Neural cell (in vitro differentiated cells): ENCODE data around the gene SVOPL. TPM values are rescaled to one million over a fixed set of nuclear protein-coding genes. Genes with fewer than 3 reads are reported as not detected.

Experiments used
- H2AFZ ChIP-seq: fragments of 200-600, 300-800 bp; sonication (generic), shearing (Covaris generic); 2 replicates; pipeline ENCODE4 v1.6.0; 2014; ENCODE audit warnings: low read depth, mild to moderate bottlenecking, antibody characterized with exemption, low read length, moderate library complexity
- H3F3A ChIP-seq: fragments of 200-600 bp; shearing (Covaris generic); 2 replicates; pipeline ENCODE4 v1.6.1; 2016; ENCODE audit warnings: mild to moderate bottlenecking, moderate library complexity, mixed read lengths, antibody characterized with exemption, low read length; ENCODE audit not compliant: insufficient read depth, poor library complexity, severe bottlenecking
- H3K27ac ChIP-seq: fragments of 200-600, 300-800 bp; sonication (generic), shearing (Covaris generic); 2 replicates; pipeline ENCODE4 v1.5.1; 2014; ENCODE audit warnings: mild to moderate bottlenecking, low read length, moderate library complexity
- H3K27me3 ChIP-seq: fragments of 300-800, 200-600 bp; sonication (generic), shearing (Covaris generic); 2 replicates; pipeline ENCODE4 v1.6.0; 2014; ENCODE audit warnings: mild to moderate bottlenecking, low read depth, low read length, moderate library complexity; ENCODE audit not compliant: insufficient read depth
- H3K36me3 ChIP-seq: fragments of 300-800, 200-600 bp; sonication (generic), shearing (Covaris generic); 2 replicates; pipeline ENCODE4 v1.5.1; 2014; ENCODE audit warnings: mild to moderate bottlenecking, antibody characterized with exemption, low read length, moderate library complexity; ENCODE audit not compliant: insufficient read depth
- H3K4me2 ChIP-seq: fragments of 300-800, 200-600 bp; sonication (generic), shearing (Covaris generic); 2 replicates; pipeline ENCODE4 v1.6.0; 2014; ENCODE audit warnings: mild to moderate bottlenecking, low read length
- H3K4me3 ChIP-seq: fragments of 300-800, 200-600 bp; sonication (generic), shearing (Covaris generic); 2 replicates; pipeline ENCODE4 v1.5.1; 2014; ENCODE audit warnings: mild to moderate bottlenecking, low read length, moderate library complexity
- H3K79me2 ChIP-seq: fragments of 200-600 bp; shearing (Covaris generic); replicated peaks from 2 replicates; pipeline ENCODE4 v1.6.0; 2014; ENCODE audit warnings: mild to moderate bottlenecking, low read length, moderate library complexity; ENCODE audit not compliant: insufficient read depth
- H3K9ac ChIP-seq: fragments of 300-800, 200-600 bp; sonication (generic), shearing (Covaris generic); 2 replicates; pipeline ENCODE4 v1.6.1; 2016; ENCODE audit warnings: mild to moderate bottlenecking, low read length, mixed read lengths
- H3K9me2 ChIP-seq: fragments of 200-600 bp; shearing (Covaris generic); 2 replicates; pipeline ENCODE4 v1.6.1; 2016; ENCODE audit warnings: mild to moderate bottlenecking, low read length, mixed read lengths; ENCODE audit not compliant: insufficient read depth
- H3K9me3 ChIP-seq: fragments of 200-600, 300-800 bp; sonication (generic), shearing (Covaris generic); 2 replicates; pipeline ENCODE4 v1.6.1; 2016; ENCODE audit warnings: mild to moderate bottlenecking, mixed run types, low read length, moderate library complexity, mixed read lengths
- H4K20me1 ChIP-seq: fragments of 200-600 bp; shearing (Covaris generic); 2 replicates; pipeline ENCODE4 v1.6.1; 2016; ENCODE audit warnings: mild to moderate bottlenecking, mixed run types; ENCODE audit not compliant: insufficient read depth
- EP300 ChIP-seq: fragments of 450-650 bp; conservative IDR thresholded peaks from 2 replicates; pipeline ENCODE4 v1.6.1; 2014; ENCODE audit warnings: antibody characterized with exemption, mild to moderate bottlenecking, moderate library complexity; ENCODE audit not compliant: poor library complexity, severe bottlenecking
- EZH2 ChIP-seq: fragments of 200-600, 300-800 bp; shearing (Covaris generic), sonication (generic); IDR thresholded peaks from 2 replicates; pipeline ENCODE4 v1.6.1; 2014; ENCODE audit warnings: antibody characterized with exemption, low read length, borderline replicate concordance, mild to moderate bottlenecking; ENCODE audit not compliant: insufficient read depth, poor library complexity, severe bottlenecking
- MXI1 ChIP-seq: fragments of 450-650 bp; conservative IDR thresholded peaks from 2 replicates; pipeline ENCODE4 v1.6.1; 2014; ENCODE audit warnings: antibody characterized with exemption, mild to moderate bottlenecking; ENCODE audit not compliant: poor library complexity, severe bottlenecking
- POLR2AphosphoS5 ChIP-seq: IDR thresholded peaks from 2 replicates; pipeline ENCODE4 v1.6.1; 2012
- RAD21 ChIP-seq: fragments of 450-650 bp; conservative IDR thresholded peaks from 2 replicates; pipeline ENCODE4 v1.6.1; 2014; ENCODE audit warnings: antibody characterized with exemption, mild to moderate bottlenecking, moderate library complexity
- SMC3 ChIP-seq: fragments of 450-650 bp; conservative IDR thresholded peaks from 2 replicates; pipeline ENCODE4 v1.6.1; 2014; ENCODE audit warnings: antibody characterized with exemption, mild to moderate bottlenecking, moderate library complexity; ENCODE audit not compliant: poor library complexity
- TAF1 ChIP-seq: IDR thresholded peaks from 2 replicates; pipeline ENCODE4 v1.6.1; 2012; ENCODE audit warnings: low read depth
- polyA plus RNA-seq: library from polyadenylated mRNA; depleted of rRNA; stranded (reverse); fragments of >200 nt; gene quantifications from 2 replicates; pipeline ENCODE4 v1.2.3, GENCODE V29; 2014
- TF ChIP-seq, protein P1 (sequence below): IDR thresholded peaks from 2 replicates; pipeline ENCODE4 v1.6.1; 2012; ENCODE audit warnings: borderline replicate concordance
- TF ChIP-seq, protein P2 (sequence below): fragments of 450-650 bp; IDR thresholded peaks from 2 replicates; pipeline ENCODE4 v1.5.1; 2014; ENCODE audit warnings: antibody characterized with exemption, mild to moderate bottlenecking, moderate library complexity; ENCODE audit not compliant: poor library complexity, severe bottlenecking

The SVOPL gene
- polyA plus RNA-seq, 1 donor from 2014 or later = 0.93 TPM

DNA sequence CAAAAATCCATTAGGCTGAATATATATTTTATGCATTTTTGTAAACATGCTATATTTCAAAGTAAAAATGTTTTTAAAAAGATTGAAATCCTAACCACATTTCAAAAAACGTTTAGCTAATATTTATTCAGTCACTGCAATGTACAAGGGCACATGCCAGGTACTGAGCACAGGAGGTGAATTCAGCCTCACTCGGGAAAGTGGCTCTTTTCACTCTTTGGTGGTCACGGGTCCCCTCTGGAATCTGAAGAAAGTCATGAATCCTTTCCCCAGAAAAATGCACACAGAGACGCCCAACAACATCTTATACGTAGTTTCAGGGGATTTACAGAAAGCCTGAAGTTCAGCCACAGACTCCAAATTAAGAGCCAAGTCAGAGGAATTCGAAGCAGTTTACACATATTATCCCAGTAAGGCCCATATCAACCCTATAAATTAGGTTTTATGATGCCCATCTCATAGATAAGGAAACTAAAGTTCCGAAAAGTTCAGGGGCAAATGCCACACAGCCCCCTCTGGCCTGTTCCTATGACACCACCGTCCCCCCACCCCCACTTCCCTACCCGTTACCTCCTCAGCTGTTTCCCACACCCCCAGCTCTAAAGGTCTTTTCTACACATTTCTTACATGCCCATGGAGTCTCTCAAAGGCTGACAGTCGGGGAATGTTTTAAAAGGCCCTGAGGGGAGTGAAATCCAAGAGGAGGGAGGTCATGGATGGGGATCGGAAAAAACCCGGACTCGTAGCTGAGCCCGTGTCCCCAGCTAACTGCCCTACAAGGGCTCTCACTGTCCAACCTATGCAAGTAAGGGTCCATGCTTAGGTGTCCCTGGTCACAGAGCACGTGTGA is 9.6 kb upstream of the SVOPL start:
- H2AFZ ChIP-seq = no peak overlapping the region
- no peak overlapping the region for H3K27ac ChIP-seq
- no peaks in the 10 kb centered on the region for H3K36me3 ChIP-seq
- no peaks in the 10 kb centered on the region for H3K9me3 ChIP-seq
- H4K20me1 ChIP-seq = no peaks in the 10 kb centered on the region
- H3K27me3 ChIP-seq = no peaks in the 10 kb centered on the region
- TF ChIP-seq MXI1 = no peak
- H3F3A ChIP-seq = no peaks in the 10 kb centered on the region
- H3K9me2 ChIP-seq = no peaks in the 10 kb centered on the region
- no peak overlapping the region for H3K4me3 ChIP-seq
- H3K9ac ChIP-seq = no peak overlapping the region
- no peaks in the 10 kb centered on the region for H3K79me2 ChIP-seq
- H3K4me2 ChIP-seq = no peak overlapping the region

DNA sequence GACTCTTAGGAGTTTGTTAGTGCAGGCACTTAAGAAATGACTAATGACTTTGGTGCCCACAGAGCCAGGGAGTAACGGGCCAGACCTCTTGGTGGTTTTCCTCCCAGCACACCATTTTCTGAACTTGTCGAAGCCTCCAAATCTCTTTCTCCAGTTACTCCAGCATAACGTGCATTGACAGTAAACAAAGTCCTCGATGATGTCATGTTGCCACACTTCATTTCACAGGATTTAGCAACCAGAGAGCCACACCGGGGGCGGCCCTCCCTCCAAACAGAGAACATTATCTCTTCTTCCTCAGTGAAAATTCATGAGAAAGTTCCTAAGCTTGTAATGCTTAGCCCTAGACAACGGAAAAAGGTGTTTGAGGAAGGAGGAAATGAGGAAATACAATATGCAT is 4.0 kb upstream of the SVOPL start:
- H3K9me3 ChIP-seq = no peaks in the 10 kb centered on the region
- H3K79me2 ChIP-seq = no peaks in the 10 kb centered on the region
- TF ChIP-seq MXI1 (no peak), POLR2AphosphoS5 (no peak), RAD21 (no peak), EP300 (no peak), EZH2 (no peak), TAF1 (no peak), SMC3 (no peak)
- TF ChIP-seq, protein P1, sequence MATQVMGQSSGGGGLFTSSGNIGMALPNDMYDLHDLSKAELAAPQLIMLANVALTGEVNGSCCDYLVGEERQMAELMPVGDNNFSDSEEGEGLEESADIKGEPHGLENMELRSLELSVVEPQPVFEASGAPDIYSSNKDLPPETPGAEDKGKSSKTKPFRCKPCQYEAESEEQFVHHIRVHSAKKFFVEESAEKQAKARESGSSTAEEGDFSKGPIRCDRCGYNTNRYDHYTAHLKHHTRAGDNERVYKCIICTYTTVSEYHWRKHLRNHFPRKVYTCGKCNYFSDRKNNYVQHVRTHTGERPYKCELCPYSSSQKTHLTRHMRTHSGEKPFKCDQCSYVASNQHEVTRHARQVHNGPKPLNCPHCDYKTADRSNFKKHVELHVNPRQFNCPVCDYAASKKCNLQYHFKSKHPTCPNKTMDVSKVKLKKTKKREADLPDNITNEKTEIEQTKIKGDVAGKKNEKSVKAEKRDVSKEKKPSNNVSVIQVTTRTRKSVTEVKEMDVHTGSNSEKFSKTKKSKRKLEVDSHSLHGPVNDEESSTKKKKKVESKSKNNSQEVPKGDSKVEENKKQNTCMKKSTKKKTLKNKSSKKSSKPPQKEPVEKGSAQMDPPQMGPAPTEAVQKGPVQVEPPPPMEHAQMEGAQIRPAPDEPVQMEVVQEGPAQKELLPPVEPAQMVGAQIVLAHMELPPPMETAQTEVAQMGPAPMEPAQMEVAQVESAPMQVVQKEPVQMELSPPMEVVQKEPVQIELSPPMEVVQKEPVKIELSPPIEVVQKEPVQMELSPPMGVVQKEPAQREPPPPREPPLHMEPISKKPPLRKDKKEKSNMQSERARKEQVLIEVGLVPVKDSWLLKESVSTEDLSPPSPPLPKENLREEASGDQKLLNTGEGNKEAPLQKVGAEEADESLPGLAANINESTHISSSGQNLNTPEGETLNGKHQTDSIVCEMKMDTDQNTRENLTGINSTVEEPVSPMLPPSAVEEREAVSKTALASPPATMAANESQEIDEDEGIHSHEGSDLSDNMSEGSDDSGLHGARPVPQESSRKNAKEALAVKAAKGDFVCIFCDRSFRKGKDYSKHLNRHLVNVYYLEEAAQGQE = no peak
- TF ChIP-seq, protein P2, sequence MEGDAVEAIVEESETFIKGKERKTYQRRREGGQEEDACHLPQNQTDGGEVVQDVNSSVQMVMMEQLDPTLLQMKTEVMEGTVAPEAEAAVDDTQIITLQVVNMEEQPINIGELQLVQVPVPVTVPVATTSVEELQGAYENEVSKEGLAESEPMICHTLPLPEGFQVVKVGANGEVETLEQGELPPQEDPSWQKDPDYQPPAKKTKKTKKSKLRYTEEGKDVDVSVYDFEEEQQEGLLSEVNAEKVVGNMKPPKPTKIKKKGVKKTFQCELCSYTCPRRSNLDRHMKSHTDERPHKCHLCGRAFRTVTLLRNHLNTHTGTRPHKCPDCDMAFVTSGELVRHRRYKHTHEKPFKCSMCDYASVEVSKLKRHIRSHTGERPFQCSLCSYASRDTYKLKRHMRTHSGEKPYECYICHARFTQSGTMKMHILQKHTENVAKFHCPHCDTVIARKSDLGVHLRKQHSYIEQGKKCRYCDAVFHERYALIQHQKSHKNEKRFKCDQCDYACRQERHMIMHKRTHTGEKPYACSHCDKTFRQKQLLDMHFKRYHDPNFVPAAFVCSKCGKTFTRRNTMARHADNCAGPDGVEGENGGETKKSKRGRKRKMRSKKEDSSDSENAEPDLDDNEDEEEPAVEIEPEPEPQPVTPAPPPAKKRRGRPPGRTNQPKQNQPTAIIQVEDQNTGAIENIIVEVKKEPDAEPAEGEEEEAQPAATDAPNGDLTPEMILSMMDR = no peak
- H3F3A ChIP-seq = no peaks in the 10 kb centered on the region
- no peaks in the 10 kb centered on the region for H4K20me1 ChIP-seq
- no peaks in the 10 kb centered on the region for H3K27me3 ChIP-seq
- no peak overlapping the region for H3K9ac ChIP-seq
- no peaks in the 10 kb centered on the region for H3K9me2 ChIP-seq
- H3K4me3 ChIP-seq = no peak overlapping the region
- no peak overlapping the region for H2AFZ ChIP-seq
- no peak overlapping the region for H3K4me2 ChIP-seq
- no peaks in the 10 kb centered on the region for H3K36me3 ChIP-seq
- no peak overlapping the region for H3K27ac ChIP-seq
